CD14-positive monocyte (primary cell): Measurements from ENCODE around the gene STK32C. TPM values are rescaled to one million over a fixed set of nuclear protein-coding genes. Genes with fewer than 3 reads are reported as not detected.

Source experiments
- DNase-seq, 3 donors: peaks; one replicate each; pipeline ENCODE4 v3.0.0-alpha.2; 2011 to 2022
- H2AFZ ChIP-seq: 2 replicates; pipeline ENCODE4 v1.6.0; 2012; ENCODE audit warnings: mild to moderate bottlenecking, low read depth, low read length, inconsistent platforms; ENCODE audit not compliant: insufficient read depth, poor library complexity, severe bottlenecking
- H3K27ac ChIP-seq, 2 donors: 1 replicate in 1 of 2; 2 replicates in 1 of 2; pipeline ENCODE4 v1.5.1; 2012 to 2013; ENCODE audit warnings: low read length in 2 of 2, control low read depth in 1 of 2, inconsistent platforms in 1 of 2, low read depth in 1 of 2, mild to moderate bottlenecking in 1 of 2
- H3K27me3 ChIP-seq, 2 donors: one replicate each; pipeline versions ENCODE4 v1.6.0 to v1.6.1; 2011 to 2013; ENCODE audit warnings: low read length in 2 of 2; ENCODE audit not compliant: control insufficient read depth in 2 of 2, insufficient read depth in 2 of 2
- H3K36me3 ChIP-seq, 2 donors: replicated peaks in 1 of 2; 1 replicate in 1 of 2; 2 replicates in 1 of 2; pipeline versions ENCODE4 v1.5.1 to v1.6.1; 2012 to 2013; ENCODE audit warnings: low read length in 2 of 2, control low read depth in 1 of 2, inconsistent platforms in 1 of 2, mild to moderate bottlenecking in 1 of 2; ENCODE audit not compliant: insufficient read depth in 2 of 2, control insufficient read depth in 1 of 2
- H3K4me1 ChIP-seq, 2 donors: 1 replicate in 1 of 2; 2 replicates in 1 of 2; pipeline versions ENCODE4 v1.5.1 to v1.6.1; 2012 to 2013; ENCODE audit warnings: low read length in 2 of 2, control low read depth in 1 of 2, inconsistent platforms in 1 of 2, mild to moderate bottlenecking in 1 of 2, moderate library complexity in 1 of 2; ENCODE audit not compliant: insufficient read depth in 2 of 2, control insufficient read depth in 1 of 2
- H3K4me2 ChIP-seq: replicated peaks from 2 replicates; pipeline ENCODE3; 2012; ENCODE audit warnings: low read length, moderate library complexity, mild to moderate bottlenecking; ENCODE audit not compliant: poor library complexity, severe bottlenecking; ENCODE audit errors: extremely low read depth
- H3K4me3 ChIP-seq, 3 experiments: fragments of 200-600 bp in 1 of 3; sonication (generic) in 1 of 3; replicated peaks in 1 of 3; 1 replicate in 2 of 3; 2 replicates in 1 of 3; pipeline ENCODE4 v1.5.1; 2011 to 2013; ENCODE audit warnings: low read length in 3 of 3, mild to moderate bottlenecking in 3 of 3, control low read depth in 2 of 3, low read depth in 2 of 3, inconsistent platforms in 1 of 3, moderate library complexity in 1 of 3
- H3K79me2 ChIP-seq: 2 replicates; pipeline ENCODE4 v1.6.0; 2012; ENCODE audit warnings: mild to moderate bottlenecking, control low read depth, inconsistent platforms, low read length, moderate library complexity; ENCODE audit not compliant: insufficient read depth
- H3K9ac ChIP-seq: 2 replicates; pipeline ENCODE4 v1.6.0; 2017; ENCODE audit warnings: low read length, mild to moderate bottlenecking; ENCODE audit not compliant: insufficient read depth, poor library complexity, severe bottlenecking
- H3K9me3 ChIP-seq, 2 donors: replicated peaks in 1 of 2; 1 replicate in 1 of 2; 2 replicates in 1 of 2; pipeline versions ENCODE4 v1.5.1 to v1.6.1; 2012 to 2013; ENCODE audit warnings: low read length in 2 of 2, control low read depth in 1 of 2; ENCODE audit not compliant: control insufficient read depth in 1 of 2, insufficient read depth in 1 of 2
- H4K20me1 ChIP-seq: 2 replicates; pipeline ENCODE4 v1.6.0; 2012; ENCODE audit warnings: mild to moderate bottlenecking, low read length, control low read depth, moderate library complexity; ENCODE audit not compliant: insufficient read depth
- H3K27ac Mint-ChIP-seq, 7 donors: one replicate each; pipeline ENCODE4 v1.8.0; 2020; ENCODE audit warnings: mild to moderate bottlenecking in 7 of 7, mixed read lengths in 7 of 7, moderate library complexity in 6 of 7, inconsistent platforms in 2 of 7
- H3K27me3 Mint-ChIP-seq, 3 donors: one replicate each; pipeline ENCODE4 v1.8.0; 2021 to 2022; ENCODE audit warnings: low read depth in 3 of 3, mild to moderate bottlenecking in 3 of 3, mixed read lengths in 3 of 3, moderate library complexity in 3 of 3, inconsistent platforms in 1 of 3
- H3K36me3 Mint-ChIP-seq, 2 donors: one replicate each; pipeline ENCODE4 v1.8.0; 2020; ENCODE audit warnings: mixed read lengths in 2 of 2, inconsistent platforms in 1 of 2, mild to moderate bottlenecking in 1 of 2
- H3K4me1 Mint-ChIP-seq: one replicate; pipeline ENCODE4 v1.8.0; 2020; ENCODE audit warnings: mild to moderate bottlenecking, mixed read lengths
- H3K4me3 Mint-ChIP-seq, 2 donors: one replicate each; pipeline ENCODE4 v1.8.0; 2020; ENCODE audit warnings: mild to moderate bottlenecking in 2 of 2, mixed read lengths in 2 of 2, moderate library complexity in 1 of 2
- H3K9me3 Mint-ChIP-seq, 7 donors: one replicate each; pipeline ENCODE4 v1.8.0; 2020 to 2022; ENCODE audit warnings: mixed read lengths in 7 of 7, mild to moderate bottlenecking in 6 of 7, moderate library complexity in 6 of 7, inconsistent platforms in 2 of 7
- WGBS: methylation state at CpG from one replicate; pipeline ENCODE4 v1.1.5; 2013; ENCODE audit warnings: missing lambda C conversion rate; ENCODE audit not compliant: insufficient coverage; 5-methylcytosine and 5-hydroxymethylcytosine counted together
- intact Hi-C, 2 donors: fragments of 100-400 bp; cut with micrococcal nuclease; formaldehyde crosslinking; loops; one replicate each; pipeline versions ENCODE4 v1.15.0 to v1.15.1; 2023
- polyA plus RNA-seq, 3 donors: library from polyadenylated mRNA; depleted of rRNA in 1 of 3; unstranded in 2 of 3; stranded (reverse) in 1 of 3; fragments of 300-500 nt in 2 of 3; fragments of >200 nt in 1 of 3; fragmentation: Illumina TruSeq in 2 of 3; gene quantifications; 1 replicate in 2 of 3; 2 replicates in 1 of 3; pipeline ENCODE4 v1.2.3, GENCODE V29; 2012 to 2021
- TF ChIP-seq, protein P1 (sequence below): fragments of 200-600 bp; IDR thresholded peaks from one replicate; pipeline ENCODE4 v1.8.0; 2022; ENCODE audit warnings: antibody characterized with exemption, mild to moderate bottlenecking

The STK32C gene
- polyA plus RNA-seq, 3 donors: 13.6 to 22.8 (median 18.4) TPM

DNA sequence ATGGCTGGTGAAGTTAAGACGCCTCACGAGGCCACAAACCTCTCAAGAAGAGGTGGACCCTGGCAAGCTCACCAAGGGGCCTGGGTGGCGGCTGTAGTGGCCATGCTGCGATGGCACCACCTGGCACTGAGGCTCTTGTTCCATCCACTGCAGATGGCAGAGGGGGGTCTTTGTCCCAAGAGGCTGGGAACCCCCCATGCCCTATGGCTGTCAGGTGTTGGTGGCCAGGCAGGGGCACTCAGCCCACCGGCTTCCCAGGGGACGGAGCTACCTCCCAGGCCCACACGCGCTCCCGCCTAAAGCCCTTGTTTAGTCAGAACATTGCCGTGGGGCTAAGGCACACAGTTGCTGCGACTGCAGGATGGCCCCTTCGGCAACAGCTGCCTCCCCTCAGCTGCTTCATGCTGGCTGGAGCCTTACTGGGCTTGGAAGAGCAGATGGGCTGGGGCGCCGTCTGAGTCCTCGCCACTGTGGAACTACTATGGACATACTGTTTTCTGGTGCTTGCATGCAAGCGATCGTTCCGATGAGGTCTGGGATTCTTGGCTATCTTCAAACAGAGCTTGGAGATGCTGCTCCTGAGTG is 74.2 kb downstream of the STK32C start:
- TF ChIP-seq, protein P1, sequence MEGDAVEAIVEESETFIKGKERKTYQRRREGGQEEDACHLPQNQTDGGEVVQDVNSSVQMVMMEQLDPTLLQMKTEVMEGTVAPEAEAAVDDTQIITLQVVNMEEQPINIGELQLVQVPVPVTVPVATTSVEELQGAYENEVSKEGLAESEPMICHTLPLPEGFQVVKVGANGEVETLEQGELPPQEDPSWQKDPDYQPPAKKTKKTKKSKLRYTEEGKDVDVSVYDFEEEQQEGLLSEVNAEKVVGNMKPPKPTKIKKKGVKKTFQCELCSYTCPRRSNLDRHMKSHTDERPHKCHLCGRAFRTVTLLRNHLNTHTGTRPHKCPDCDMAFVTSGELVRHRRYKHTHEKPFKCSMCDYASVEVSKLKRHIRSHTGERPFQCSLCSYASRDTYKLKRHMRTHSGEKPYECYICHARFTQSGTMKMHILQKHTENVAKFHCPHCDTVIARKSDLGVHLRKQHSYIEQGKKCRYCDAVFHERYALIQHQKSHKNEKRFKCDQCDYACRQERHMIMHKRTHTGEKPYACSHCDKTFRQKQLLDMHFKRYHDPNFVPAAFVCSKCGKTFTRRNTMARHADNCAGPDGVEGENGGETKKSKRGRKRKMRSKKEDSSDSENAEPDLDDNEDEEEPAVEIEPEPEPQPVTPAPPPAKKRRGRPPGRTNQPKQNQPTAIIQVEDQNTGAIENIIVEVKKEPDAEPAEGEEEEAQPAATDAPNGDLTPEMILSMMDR: no peak
- H3K27ac Mint-ChIP-seq: peak overlapping the region in 2 of 7 donors; percentile 23 to 75
- Histone ChIP-seq H3K4me1 (peaks cover 49 to 53% of the 10 kb centered on the region in 2 donors), H3K27me3 (peaks cover 0 to 15% of the 10 kb centered on the region in 2 donors), H3K4me2 (peak overlapping the region; percentile 76), H3K27ac (no peak overlapping the region), H3K36me3 (peaks cover 0 to 8% of the 10 kb centered on the region in 2 donors), H3K9ac (no peak overlapping the region), H3K79me2 (no peaks in the 10 kb centered on the region), H3K9me3 (no peaks in the 10 kb centered on the region), H4K20me1 (no peaks in the 10 kb centered on the region), H3K4me3 (peak overlapping the region in 1 of 3 experiments; percentile 66), H2AFZ (no peak overlapping the region)
- WGBS: 92% methylated on average over 16 of the region's 18 CpGs
- H3K4me3 Mint-ChIP-seq: peak overlapping the region in 1 of 2 donors; percentile 27
- DNase-seq: no peak
- intact Hi-C loops: loop anchor here in 1 of 2 donors (10.0 kb wide), 1 partner anchor 71 kb away; the partner anchor contains the start of gene STK32C
- peaks cover 0 to 4% (median 0%) of the 10 kb centered on the region in 7 donors for H3K9me3 Mint-ChIP-seq
- peaks cover 5 to 6% of the 10 kb centered on the region in 2 donors for H3K36me3 Mint-ChIP-seq
- peaks cover 20% of the 10 kb centered on the region for H3K4me1 Mint-ChIP-seq
- H3K27me3 Mint-ChIP-seq: peaks cover 10 to 13% (median 11%) of the 10 kb centered on the region in 3 donors

- Histone ChIP-seq H3K79me2 (no peaks in the 10 kb centered on the region), H3K4me3 (peak overlapping the region in 2 of 3 experiments; percentile 25 to 66), H3K27ac (peak overlapping the region; percentile 50 to 67), H3K9me3 (no peaks in the 10 kb centered on the region), H3K4me2 (peak overlapping the region; percentile 76), H3K9ac (peak overlapping the region; percentile 19), H2AFZ (peak overlapping the region; percentile 73), H4K20me1 (no peaks in the 10 kb centered on the region), H3K27me3 (peaks cover 0 to 15% of the 10 kb centered on the region in 2 donors), H3K36me3 (peaks cover 0 to 8% of the 10 kb centered on the region in 2 donors), H3K4me1 (peaks cover 49 to 54% of the 10 kb centered on the region in 2 donors)
- peak overlapping the region in 6 of 7 donors; percentile 75 to 92 (median 85) for H3K27ac Mint-ChIP-seq
- peaks cover 8 to 11% (median 9%) of the 10 kb centered on the region in 3 donors for H3K27me3 Mint-ChIP-seq
- intact Hi-C loops: loop anchor here in 1 of 2 donors (10.0 kb wide), 1 partner anchor 72 kb away; the partner anchor contains the start of gene STK32C
- peaks cover 17% of the 10 kb centered on the region for H3K4me1 Mint-ChIP-seq
- TF ChIP-seq, protein P1: no peak
- 57% methylated on average over 7 of the region's 9 CpGs for WGBS
- peak overlapping the region; percentile 63 to 81 for H3K4me3 Mint-ChIP-seq
- no peak for DNase-seq
- peaks cover 2 to 4% of the 10 kb centered on the region in 2 donors for H3K36me3 Mint-ChIP-seq
- H3K9me3 Mint-ChIP-seq: peaks cover 0 to 4% (median 0%) of the 10 kb centered on the region in 7 donors
Observed at GRCh38 chr10:132232981-132233380, 74.8 kb downstream of the STK32C start.
